ENCODE measurements around the gene TAGLN. TPM values are rescaled to one million over a fixed set of nuclear protein-coding genes. Genes with fewer than 3 reads are reported as not detected.
"Not testable (repeated sequence)": the region's sequence is repeated elsewhere in the genome, so short reads cannot be mapped to it uniquely, and the experiment has no call there.

The TAGLN gene
- total RNA-seq, 1 donor from 2014 or later, result 41.3 TPM

- DNase-seq (ENCODE audit: low read depth, low spot score), result no peak
Observed at GRCh38 chr11:117195258-117195657, 3.9 kb upstream of the TAGLN start.

GRCh38 chr11:117195761-117196160 is 3.4 kb upstream of the TAGLN start:
- no peak for DNase-seq (ENCODE audit: low read depth, low spot score)

- DNase-seq (ENCODE audit: low read depth, low spot score), result no peak
Observed at GRCh38 chr11:117197006-117197405, 2.2 kb upstream of the TAGLN start.

GRCh38 chr11:117197516-117198456 is 1.4 kb upstream of the TAGLN start:
- DNase-seq (ENCODE audit: low read depth, low spot score), result no peak

- DNase-seq (ENCODE audit: low read depth, low spot score), result no peak
Observed at GRCh38 chr11:117198613-117199012, 557 bp upstream of the TAGLN start.

- no peak for DNase-seq (ENCODE audit: low read depth, low spot score)
Observed at GRCh38 chr11:117199916-117200812, 994 bp downstream of the TAGLN start.

- no peak for DNase-seq (ENCODE audit: low read depth, low spot score)
Observed at GRCh38 chr11:117200813-117201657, 1.9 kb downstream of the TAGLN start.

GRCh38 chr11:117201658-117202305 is 2.6 kb downstream of the TAGLN start:
- no peak for DNase-seq (ENCODE audit: low read depth, low spot score)

GRCh38 chr11:117202386-117203068 is 3.4 kb downstream of the TAGLN start:
- no peak for DNase-seq (ENCODE audit: low read depth, low spot score)

- no peak for DNase-seq (ENCODE audit: low read depth, low spot score)
Observed at GRCh38 chr11:117203069-117203407, 3.9 kb downstream of the TAGLN start.

- DNase-seq (ENCODE audit: low read depth, low spot score), result no peak
Observed at GRCh38 chr11:117204283-117205080, 5.3 kb downstream of the TAGLN start.

- no peak for DNase-seq (ENCODE audit: low read depth, low spot score)
Observed at GRCh38 chr11:117205211-117205818, 6.1 kb downstream of the TAGLN start.

- not testable (repeated sequence) for DNase-seq (ENCODE audit: low read depth, low spot score)
Observed at GRCh38 chr11:117206111-117206510, 6.9 kb downstream of the TAGLN start.

GRCh38 chr11:117206859-117207258 is 7.7 kb downstream of the TAGLN start:
- not testable (repeated sequence) for DNase-seq (ENCODE audit: low read depth, low spot score)

GRCh38 chr11:117207481-117207880 is 8.3 kb downstream of the TAGLN start:
- DNase-seq (ENCODE audit: low read depth, low spot score), result not testable (repeated sequence)

GRCh38 chr11:117208710-117209109 is 9.5 kb downstream of the TAGLN start:
- DNase-seq (ENCODE audit: low read depth, low spot score), result not testable (repeated sequence)

GRCh38 chr11:117209351-117210125 is 10.4 kb downstream of the TAGLN start:
- DNase-seq (ENCODE audit: low read depth, low spot score), result not testable (repeated sequence)

GRCh38 chr11:117210620-117211019 is 11.4 kb downstream of the TAGLN start:
- DNase-seq (ENCODE audit: low read depth, low spot score), result no peak
